Frontal cortex (tissue), 4 donors: ENCODE data around the gene FNIP1. TPM values are rescaled to one million over a fixed set of nuclear protein-coding genes. Genes with fewer than 3 reads are reported as not detected.
"Not testable (repeated sequence)": the region's sequence is repeated elsewhere in the genome, so short reads cannot be mapped to it uniquely, and the experiment has no call there.

Experiments
- DNase-seq, 2 donors: peaks; one replicate each; pipeline ENCODE4 v3.0.0; 2012; ENCODE audit warnings: low spot score in 2 of 2
- FAIRE-seq: peaks from 2 replicates; lab custom pipeline; 2012; peaks lifted over from hg19 to GRCh38; lab: Jason Lieb, UNC
- total RNA-seq: library from RNA; depleted of rRNA; stranded (reverse); fragments of >200 nt; gene quantifications from one replicate; pipeline ENCODE4 v1.2.3, GENCODE V29; 2014
- donor health status: control.
- donor health status: control.
- donor health status: control.

FNIP1 gene
- total RNA-seq = 54.2 TPM

- no peak for FAIRE-seq
These were observed at the start of gene FNIP1 for GRCh38 chr5:131796793-131797693. FNIP1 (minus strand) TSS chr5:131797017; CDS start chr5:131796921, 96 bp downstream.

GRCh38 chr5:131846536-131846935 is 49.7 kb upstream of the FNIP1 start:
- no peak for DNase-seq
- FAIRE-seq = no peak

More at GRCh38 chr5:131796793-131797693, at the start of gene FNIP1:
- DNase-seq = peak; percentile 98 to 99

DNA sequence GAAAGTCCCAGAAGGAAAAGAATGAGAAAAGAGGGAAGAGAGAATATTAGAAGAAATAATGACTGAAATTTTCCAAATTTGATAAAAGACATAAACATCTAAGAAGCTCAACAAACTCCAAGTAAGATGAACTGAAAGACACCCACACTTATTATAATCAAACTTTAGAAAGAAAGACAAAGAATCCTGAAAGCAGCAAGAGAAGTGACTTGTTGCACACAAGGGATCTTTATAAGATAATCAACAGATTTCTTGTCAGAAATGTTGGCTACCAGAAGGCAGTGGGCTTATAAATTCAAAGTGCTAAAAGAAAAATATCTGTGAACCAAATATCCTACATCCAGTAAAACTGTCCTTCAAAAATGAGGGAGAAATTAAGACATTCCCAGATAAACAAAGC is 49.0 kb upstream of the FNIP1 start:
- no peak for DNase-seq
- FAIRE-seq = no peak

- DNase-seq, FAIRE-seq: not testable (repeated sequence)
These were observed 46.2 kb upstream of the FNIP1 start for GRCh38 chr5:131842971-131843370.

- not testable (repeated sequence) for FAIRE-seq, DNase-seq
These were observed 35.9 kb upstream of the FNIP1 start for GRCh38 chr5:131832702-131833101.

- FAIRE-seq = no peak
- no peak for DNase-seq
These were observed 28.7 kb upstream of the FNIP1 start for GRCh38 chr5:131825404-131826013.

- no peak for FAIRE-seq
These were observed 27.8 kb upstream of the FNIP1 start for GRCh38 chr5:131824631-131825030.

DNA sequence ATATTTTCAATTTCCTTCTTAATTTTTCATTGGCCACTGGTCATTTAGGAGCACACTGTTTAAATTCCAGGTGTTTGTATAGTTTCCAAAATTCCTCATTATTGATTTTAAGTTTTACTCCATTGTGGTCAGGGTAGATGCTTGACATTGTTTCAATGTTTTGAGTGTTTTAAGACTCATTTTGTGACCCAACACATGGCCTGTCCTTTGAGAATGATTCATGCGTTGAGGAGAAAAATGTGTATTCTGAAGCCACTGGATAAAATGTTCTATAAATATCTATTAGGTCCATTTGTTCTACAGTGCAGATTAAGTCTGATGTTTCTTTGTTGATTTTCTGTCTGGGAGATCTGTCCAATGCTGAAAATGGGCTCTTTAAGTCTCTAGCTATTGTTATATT is 24.4 kb upstream of the FNIP1 start:
- DNase-seq (no peak), FAIRE-seq (no peak)

More at GRCh38 chr5:131824631-131825030, 27.8 kb upstream of the FNIP1 start:
- no peak for DNase-seq

GRCh38 chr5:131818001-131818724 is 21.3 kb upstream of the FNIP1 start:
- DNase-seq = no peak
- FAIRE-seq = no peak

GRCh38 chr5:131814990-131815389 is 18.2 kb upstream of the FNIP1 start:
- DNase-seq (no peak), FAIRE-seq (no peak)

DNA sequence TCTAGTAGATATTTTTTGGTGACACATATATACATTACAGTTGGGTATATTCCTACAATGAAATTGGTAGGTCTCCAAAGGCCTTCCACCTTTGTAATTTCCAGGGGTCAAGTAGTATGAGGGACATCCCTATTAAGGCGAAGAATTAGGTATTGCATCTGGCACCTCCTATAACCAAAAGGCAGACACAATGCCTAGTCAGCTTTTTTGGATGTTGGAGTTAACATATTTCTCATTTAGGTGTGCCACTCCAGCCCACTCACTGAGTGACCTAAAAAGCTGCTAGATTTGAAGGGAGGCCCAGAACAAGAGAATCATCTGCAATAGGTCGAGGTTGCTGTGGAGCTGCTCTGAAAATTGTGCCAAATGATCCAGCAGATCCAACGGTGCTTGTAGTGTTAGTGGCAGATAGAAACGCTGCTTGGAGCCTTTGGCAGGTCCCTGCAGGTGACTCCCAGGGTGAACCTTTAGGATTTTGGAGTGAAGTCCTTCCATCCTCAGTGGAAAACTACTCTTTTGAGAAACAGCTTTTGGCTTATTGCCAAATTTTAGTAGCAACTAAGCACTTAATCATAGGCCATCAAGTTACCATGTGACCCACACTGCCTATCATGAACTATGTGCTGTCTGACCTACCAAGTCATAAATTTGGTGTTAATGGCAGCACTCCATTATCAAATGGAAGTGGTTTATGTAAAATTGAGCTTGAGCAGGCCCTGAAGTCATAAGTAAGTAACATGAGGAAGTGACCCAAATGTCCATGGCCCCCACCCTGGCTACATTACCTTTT is 15.7 kb upstream of the FNIP1 start:
- DNase-seq = no peak
- FAIRE-seq = no peak

- DNase-seq = peak; percentile 22 to 25
- no peak for FAIRE-seq
These were observed 13.9 kb upstream of the FNIP1 start for GRCh38 chr5:131810510-131811249.

- peak; percentile 49 to 57 for DNase-seq
These were observed 681 bp downstream of the FNIP1 start for GRCh38 chr5:131795879-131796792.

DNA sequence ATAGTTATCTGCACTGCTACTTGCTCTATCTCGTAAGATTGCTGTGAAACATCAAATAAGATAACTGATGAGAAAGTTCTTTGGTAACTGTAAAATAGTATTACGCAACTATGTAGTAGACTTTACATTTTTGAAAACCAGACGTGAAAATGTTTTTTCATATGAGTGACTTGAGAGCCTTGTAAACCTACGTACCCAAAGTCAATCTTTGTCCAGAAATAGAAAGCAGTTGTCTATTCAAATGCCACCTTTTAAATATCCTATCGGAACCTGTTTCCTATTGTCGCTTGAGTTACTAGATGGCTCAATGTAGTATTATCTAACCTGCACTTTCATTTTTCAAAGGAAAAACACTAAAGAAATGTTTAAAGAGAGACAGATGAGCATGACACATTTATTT is 1.6 kb downstream of the FNIP1 start:
- no peak for DNase-seq
- FAIRE-seq = no peak

More at GRCh38 chr5:131795879-131796792, 681 bp downstream of the FNIP1 start:
- no peak for FAIRE-seq

- no peak for DNase-seq
- no peak for FAIRE-seq
These were observed 2.2 kb downstream of the FNIP1 start for GRCh38 chr5:131794586-131794985.

GRCh38 chr5:131792896-131793295 is 3.9 kb downstream of the FNIP1 start:
- DNase-seq (no peak), FAIRE-seq (no peak)

DNA sequence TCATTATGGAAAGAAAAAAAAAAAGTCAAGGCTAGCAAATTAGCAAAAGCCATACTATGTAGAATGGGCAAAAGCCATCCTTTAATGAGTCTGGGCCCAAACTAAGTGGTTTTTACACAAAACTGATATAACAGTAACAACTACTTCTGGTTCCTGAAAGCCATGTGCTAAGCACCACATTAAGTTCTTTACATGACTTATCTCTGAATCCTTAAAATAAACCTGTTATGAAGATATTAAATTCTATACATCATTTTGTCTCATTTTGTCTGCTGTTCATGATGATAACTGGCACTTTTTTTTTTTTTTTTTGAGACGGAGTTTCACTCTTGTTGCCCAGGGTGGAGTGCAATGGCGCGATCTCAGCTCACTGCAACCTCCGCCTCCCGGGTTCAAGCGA is 5.0 kb downstream of the FNIP1 start:
- FAIRE-seq = no peak
- DNase-seq = no peak

DNA sequence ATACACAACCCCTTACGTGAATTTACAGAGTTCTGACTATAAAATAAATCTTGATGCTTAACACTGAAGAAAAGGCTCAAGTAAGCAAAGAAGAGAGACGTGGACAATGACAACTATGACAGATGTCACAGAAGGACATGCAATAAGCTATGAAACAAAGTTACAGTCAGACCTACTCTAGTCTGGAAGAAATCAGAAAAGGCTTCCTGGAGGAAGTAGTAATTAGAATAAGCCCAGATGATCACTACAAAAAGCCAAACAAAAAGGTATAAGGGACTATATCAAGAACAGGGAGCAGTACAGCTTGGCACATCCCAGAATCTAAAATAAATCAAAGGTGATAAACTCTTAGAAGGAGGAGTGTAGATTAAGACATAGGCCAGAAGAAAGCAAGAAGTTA is 6.3 kb downstream of the FNIP1 start:
- DNase-seq (no peak), FAIRE-seq (no peak)
